Activated CD8-positive, alpha-beta memory T cell treated with anti-CD3 and anti-CD28 coated beads for 36 hours (primary cell): ENCODE data around the gene DNAH2. TPM values are rescaled to one million over a fixed set of nuclear protein-coding genes. Genes with fewer than 3 reads are reported as not detected.

ENCODE experiments used
- CTCF ChIA-PET: fragments of 350-600 bp; sonication (Branson Sonifier 250); formaldehyde crosslinking; loops from one replicate; lab custom pipeline; 2021; ENCODE audit warnings: antibody characterized with exemption; lab: Charles Lee
- POLR2A ChIA-PET: fragments of 350-600 bp; sonication (Branson Sonifier 250); formaldehyde crosslinking; loops from one replicate; lab custom pipeline; 2021; ENCODE audit warnings: antibody characterized with exemption; lab: Charles Lee
- total RNA-seq, 2 experiments: library from RNA; stranded (reverse); gene quantifications; one replicate each; pipeline ENCODE4 v1.2.3, GENCODE V29; 2021

DNAH2 gene
- total RNA-seq, 2 experiments from 2014 or later = 0.10 to 0.23 TPM

DNA sequence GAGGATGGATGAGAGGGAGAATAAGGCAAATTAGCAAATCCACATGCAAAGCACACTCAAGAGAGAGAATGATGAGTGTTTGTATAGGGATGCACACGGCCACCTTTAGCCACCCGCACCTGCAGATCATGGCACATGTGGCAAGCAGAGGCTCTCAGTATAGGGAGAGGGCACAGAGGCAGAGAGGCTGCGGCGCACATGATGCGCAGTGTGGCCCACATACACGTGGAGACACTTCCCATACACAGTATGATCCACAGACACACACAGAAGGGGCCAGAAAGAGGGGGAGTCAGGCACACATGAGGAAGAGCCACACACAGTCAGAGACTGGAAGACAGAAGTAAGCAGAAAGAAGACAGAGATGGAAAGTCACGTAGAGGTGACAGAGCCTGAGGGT is 164.5 kb downstream of the DNAH2 start:
- ChIA-PET POLR2A (no interaction called here), CTCF (no interaction called here)

DNA sequence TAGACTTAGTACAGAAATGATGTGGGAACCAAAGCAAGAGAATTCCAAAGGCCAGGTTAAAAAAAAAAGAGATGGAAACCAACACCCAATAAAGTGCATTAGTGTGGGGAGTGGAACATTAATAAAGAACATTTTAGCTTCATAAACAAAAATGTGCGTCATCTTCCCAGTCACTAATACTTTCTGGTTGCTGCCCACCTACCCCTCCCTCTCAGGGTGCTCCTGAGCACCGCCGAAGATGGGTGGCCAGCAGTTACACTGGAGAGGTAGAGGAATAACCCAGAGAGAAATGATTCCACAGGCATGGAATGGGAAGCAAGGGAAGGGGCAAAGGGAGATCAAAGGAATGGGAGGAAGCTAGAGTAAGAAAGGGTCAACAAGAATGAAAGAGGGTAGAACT is 165.1 kb downstream of the DNAH2 start:
- ChIA-PET POLR2A (no interaction called here), CTCF (interaction anchor here (0.6 to 1.3 kb wide), 3 partner anchors 8 to 47 kb away, joined by 3 read pairs; no protein-coding TSS in a partner anchor)

Other genes starting within 250 kb of the DNAH2 start
- 10 to 100 TPM; 17.6 to 17.7 TPM for gene ZBTB4, start 238.1 kb upstream of the DNAH2 start, total RNA-seq
- not detected for gene SLC35G6, start 236.3 kb upstream of the DNAH2 start, total RNA-seq
- gene POLR2A, start 233.4 kb upstream of the DNAH2 start, total RNA-seq = 100 to 1,000 TPM; 195 to 198 TPM
- 10 to 100 TPM; 13.3 to 14.4 TPM for gene TNFSF12, start 168.7 kb upstream of the DNAH2 start, total RNA-seq
- gene TNFSF13, start 159.0 kb upstream of the DNAH2 start, total RNA-seq = 1 to 10 TPM; 1.0 to 1.1 TPM
- gene SENP3, start 155.8 kb upstream of the DNAH2 start, total RNA-seq = 100 to 1,000 TPM; 112 to 116 TPM
- 1 to 10 TPM; 7.4 to 8.9 TPM for gene CD68, start 138.1 kb upstream of the DNAH2 start, total RNA-seq
- gene MPDU1, start 133.9 kb upstream of the DNAH2 start, total RNA-seq = 100 to 1,000 TPM; 105 to 106 TPM
- under 1 TPM; 0.13 to 0.25 TPM for gene SOX15, start 127.7 kb upstream of the DNAH2 start, total RNA-seq
- gene FXR2, start 102.8 kb upstream of the DNAH2 start, total RNA-seq = 10 to 100 TPM; 46.4 to 47.2 TPM
- gene SAT2, start 89.9 kb upstream of the DNAH2 start, total RNA-seq = 10 to 100 TPM; 19.2 to 20.0 TPM
- gene SHBG, start 87.6 kb upstream of the DNAH2 start, total RNA-seq = not detected
- under 1 TPM; 0.21 to 0.25 TPM for gene ATP1B2, start 66.8 kb upstream of the DNAH2 start, total RNA-seq
- gene TP53, start 30.3 kb upstream of the DNAH2 start, total RNA-seq = 100 to 1,000 TPM; 135 to 139 TPM
- 10 to 100 TPM; 32.9 to 33.1 TPM for gene WRAP53, start 29.3 kb upstream of the DNAH2 start, total RNA-seq
- gene EFNB3, start 12.5 kb upstream of the DNAH2 start, total RNA-seq = under 1 TPM in 1 of 2 experiments, not detected in 1; 0.08 TPM
- 10 to 100 TPM; 65.4 to 77.7 TPM for gene KDM6B, start 116.5 kb downstream of the DNAH2 start, total RNA-seq
- gene TMEM88, start 137.3 kb downstream of the DNAH2 start, total RNA-seq = 1 to 10 TPM; 4.6 to 5.9 TPM
- 10 to 100 TPM; 62.9 to 65.3 TPM for gene NAA38, start 139.8 kb downstream of the DNAH2 start, total RNA-seq
- gene CYB5D1, start 140.3 kb downstream of the DNAH2 start, total RNA-seq = 10 to 100 TPM; 15.9 to 16.6 TPM
- gene CHD3, start 171.0 kb downstream of the DNAH2 start, total RNA-seq = 100 to 1,000 TPM; 112 to 113 TPM
- gene RNF227, start 198.5 kb downstream of the DNAH2 start, total RNA-seq = 1 to 10 TPM; 4.4 to 4.5 TPM
- gene KCNAB3, start 212.1 kb downstream of the DNAH2 start, total RNA-seq = 1 to 10 TPM; 5.9 to 6.7 TPM
- gene TRAPPC1, start 214.2 kb downstream of the DNAH2 start, total RNA-seq = 100 to 1,000 TPM; 144 to 156 TPM
- gene CNTROB, start 214.5 kb downstream of the DNAH2 start, total RNA-seq = 10 to 100 TPM; 40.1 to 44.4 TPM